HG02763 (cell line): ENCODE data around the gene ATIC.

Source experiments
- ATAC-seq: cut with Tn5 transposase; IDR thresholded peaks from one replicate; pipeline ENCODE4 v1.9.1; 2021; ENCODE audit warnings: mild to moderate bottlenecking, moderate library complexity; ENCODE audit not compliant: unreplicated experiment

ATIC gene

GRCh38 chr2:215314896-215315295, 3.0 kb downstream of the ATIC start:
- ATAC-seq = no peak

- no peak for ATAC-seq
Measured at GRCh38 chr2:215315301-215315700, 3.4 kb downstream of the ATIC start.

GRCh38 chr2:215316336-215316735, 4.5 kb downstream of the ATIC start:
- no peak for ATAC-seq

DNA sequence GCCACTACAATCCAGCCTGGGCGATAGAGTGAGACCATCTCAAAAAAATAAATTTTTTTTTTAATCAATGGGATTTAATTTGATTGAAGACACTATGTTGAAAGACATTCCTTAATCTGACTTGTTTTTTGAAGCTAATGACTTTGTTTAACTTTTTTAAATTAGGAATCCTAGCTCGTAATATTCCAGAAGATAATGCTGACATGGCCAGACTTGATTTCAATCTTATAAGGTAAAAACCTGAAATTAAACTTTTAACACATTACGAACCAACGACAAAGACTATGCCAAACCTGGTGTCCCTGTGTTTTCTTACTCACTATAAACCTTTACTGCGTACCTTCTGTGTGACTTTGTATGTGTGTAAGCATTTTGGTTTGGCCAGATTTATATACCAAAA, 7.6 kb downstream of the ATIC start:
- ATAC-seq = no peak

GRCh38 chr2:215320102-215320501, 8.2 kb downstream of the ATIC start:
- ATAC-seq = no peak

DNA sequence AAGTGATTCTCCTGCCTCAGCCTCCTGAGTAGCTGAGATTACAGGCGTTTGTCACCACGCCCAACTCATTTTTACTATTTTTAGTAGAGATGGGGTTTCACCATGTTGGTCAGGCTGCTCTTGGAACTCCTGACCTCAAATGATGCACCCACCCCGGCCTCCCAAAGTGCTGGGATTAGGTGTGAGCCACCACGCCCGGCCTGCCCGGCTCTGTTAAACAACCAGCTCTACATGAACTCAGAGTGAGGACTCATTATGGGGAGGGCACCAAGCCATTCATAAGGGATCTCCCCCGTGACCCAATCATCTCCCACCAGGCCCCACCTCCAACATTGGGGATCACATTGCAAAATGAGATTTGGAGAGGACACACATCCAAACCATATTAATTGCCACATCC, 8.8 kb downstream of the ATIC start:
- no peak for ATAC-seq

DNA sequence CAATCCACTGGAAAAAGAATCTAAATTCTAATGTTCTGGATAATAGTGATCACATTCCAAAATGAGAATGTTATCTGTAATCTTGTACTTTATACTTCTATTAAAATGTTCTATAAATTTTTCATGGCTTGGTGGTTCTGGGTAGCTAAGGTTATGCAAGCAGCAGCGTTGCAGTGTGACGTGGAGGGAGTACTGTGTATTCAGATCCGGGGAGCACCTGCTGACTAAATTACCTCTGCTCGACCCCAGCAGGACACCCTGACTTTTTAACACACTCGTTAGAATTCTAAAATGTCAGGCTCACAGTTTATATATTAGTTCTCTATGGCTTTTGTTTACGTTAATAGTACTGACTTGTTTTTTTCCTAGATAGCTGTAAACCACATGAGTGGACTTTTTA, 13.0 kb downstream of the ATIC start:
- ATAC-seq = no peak

DNA sequence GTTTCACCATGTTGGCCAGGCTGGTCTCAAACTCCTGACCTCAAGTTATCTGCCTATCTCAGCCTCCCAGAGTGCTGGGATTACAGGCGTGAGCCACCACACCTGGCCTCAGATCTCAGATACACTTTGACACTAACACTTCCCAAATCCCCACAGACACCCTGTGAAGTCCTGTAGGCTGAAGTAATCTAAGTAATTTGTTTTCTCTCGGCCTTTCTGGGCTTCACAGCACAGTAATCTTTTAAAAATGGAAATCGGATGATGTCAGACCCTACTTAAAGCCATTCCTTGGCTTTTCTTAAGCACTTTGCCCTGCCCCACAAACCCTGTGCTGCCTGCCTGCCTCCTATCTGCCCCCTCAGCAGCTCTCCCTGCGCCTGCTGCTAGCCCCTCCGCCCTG, 16.2 kb downstream of the ATIC start:
- ATAC-seq = no peak

- peak; percentile 63 for ATAC-seq
Measured at GRCh38 chr2:215332872-215333595, 21.2 kb downstream of the ATIC start.

DNA sequence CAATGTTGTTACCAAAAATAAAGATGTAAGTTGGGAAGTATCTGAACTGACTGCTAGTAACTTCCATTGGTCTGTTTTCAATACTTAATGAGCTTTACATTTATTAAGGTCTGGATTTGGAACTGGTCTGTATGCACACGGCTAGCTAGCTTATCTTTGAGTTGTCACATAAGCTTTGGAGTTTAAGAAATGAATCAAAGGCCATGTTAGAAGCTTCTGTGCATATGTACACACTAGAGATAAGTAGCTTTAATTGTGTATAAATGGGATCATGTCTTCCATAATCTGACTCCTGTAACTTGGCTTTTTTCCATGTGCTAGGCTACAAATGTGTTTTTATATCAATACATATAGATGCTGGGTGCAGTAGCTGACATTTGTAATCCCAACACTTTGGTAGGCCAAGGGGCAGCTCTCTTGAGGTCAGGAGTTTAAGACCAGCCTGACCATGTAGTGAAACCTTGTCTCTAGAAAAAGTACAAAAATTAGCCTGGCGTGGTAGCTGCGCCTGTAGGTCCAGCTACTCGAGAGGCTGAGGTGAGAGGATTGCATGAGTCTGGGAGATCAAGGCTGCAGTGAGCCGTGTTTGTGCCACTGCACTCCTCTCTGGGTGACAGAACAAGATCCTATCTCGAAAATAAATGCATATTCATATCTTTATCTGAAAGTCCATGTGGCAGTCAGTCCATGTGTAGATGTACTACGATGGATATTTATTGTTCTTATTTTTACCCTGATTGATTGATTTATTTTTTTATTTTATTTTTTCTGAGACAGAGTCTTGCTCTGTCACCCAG, 27.2 kb downstream of the ATIC start:
- no peak for ATAC-seq

DNA sequence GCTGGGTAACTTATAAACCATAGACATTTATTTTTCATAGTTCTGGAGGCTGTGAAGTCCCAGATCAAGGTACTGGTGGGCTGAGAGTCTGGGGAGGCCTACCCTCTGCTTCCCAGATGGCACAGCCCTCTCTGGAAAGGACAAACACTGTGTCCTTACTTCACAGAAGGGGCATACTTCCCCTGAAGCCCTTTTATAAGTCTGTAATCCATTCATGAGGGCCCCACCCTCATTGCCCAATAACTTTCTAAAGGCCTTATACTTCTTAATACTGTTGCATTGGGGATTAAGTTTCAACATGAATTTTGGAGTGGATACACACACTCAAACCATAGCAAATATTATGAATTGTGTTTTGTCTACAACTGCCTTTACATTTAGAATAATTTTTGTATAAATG, 36.0 kb downstream of the ATIC start:
- ATAC-seq = no peak

DNA sequence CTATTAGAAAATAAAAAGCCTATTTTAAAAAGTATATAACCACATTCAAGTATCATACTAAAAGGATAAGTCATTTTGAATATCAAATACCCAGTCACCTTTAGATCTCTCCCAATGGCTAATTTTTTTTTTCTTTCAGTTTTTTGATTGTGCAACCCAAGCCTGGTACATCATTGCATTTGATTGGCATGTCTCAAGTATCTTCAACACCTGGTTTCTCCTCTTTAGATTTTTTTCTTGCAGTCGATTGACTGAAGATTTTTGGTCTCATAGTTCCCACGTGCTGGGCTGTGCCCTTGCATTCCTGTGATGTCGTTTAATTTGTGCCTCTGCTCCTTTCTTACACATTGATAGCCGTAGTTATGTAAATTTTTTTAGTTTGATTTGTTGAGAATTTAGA, 40.7 kb downstream of the ATIC start:
- ATAC-seq = no peak

DNA sequence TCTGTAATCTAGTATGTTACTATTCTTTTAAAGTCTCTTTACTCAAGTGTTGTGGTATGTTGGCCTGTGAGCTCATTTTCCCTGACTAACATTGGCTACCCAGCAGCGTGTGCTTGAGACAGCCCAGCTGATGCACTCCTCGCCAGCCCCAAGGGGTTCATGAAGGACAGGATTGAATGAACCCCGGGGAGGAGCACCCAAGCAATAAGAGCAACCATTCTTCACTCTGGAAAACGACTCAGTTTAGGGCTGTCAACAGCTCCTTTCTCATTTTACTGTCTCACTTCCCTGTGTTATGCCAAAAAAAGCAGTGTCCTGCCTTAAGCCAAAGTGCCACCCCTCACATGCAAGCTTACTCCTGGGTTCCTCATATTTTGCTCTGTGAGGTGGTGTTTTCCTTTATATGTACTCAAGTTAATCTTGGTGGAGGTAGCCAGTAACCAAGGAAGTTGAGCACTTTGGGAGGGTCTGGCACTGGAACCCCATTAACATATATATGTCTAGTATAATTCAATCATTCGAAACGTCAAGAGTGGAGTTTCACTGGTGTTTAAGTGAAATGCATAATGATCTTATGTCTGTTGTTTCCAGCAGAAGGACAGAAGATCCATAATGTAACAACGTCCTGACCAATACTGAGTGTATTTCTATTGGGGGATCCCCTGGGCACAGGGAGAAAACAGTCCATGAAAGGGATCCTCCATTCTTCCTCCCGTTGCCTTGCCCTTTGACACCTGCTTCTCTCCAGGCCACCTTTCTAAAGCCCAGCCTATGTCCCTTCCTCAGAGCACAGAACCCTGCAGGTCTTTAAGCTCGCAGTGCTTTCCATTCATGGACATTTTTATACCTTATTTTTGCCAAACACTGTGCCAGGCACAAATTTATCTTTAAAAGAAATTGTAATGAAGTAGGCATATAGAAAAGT, 43.2 kb downstream of the ATIC start:
- no peak for ATAC-seq

GRCh38 chr2:215355801-215356200, 43.9 kb downstream of the ATIC start:
- ATAC-seq = no peak

GRCh38 chr2:215356334-215356947, 44.6 kb downstream of the ATIC start:
- no peak for ATAC-seq

DNA sequence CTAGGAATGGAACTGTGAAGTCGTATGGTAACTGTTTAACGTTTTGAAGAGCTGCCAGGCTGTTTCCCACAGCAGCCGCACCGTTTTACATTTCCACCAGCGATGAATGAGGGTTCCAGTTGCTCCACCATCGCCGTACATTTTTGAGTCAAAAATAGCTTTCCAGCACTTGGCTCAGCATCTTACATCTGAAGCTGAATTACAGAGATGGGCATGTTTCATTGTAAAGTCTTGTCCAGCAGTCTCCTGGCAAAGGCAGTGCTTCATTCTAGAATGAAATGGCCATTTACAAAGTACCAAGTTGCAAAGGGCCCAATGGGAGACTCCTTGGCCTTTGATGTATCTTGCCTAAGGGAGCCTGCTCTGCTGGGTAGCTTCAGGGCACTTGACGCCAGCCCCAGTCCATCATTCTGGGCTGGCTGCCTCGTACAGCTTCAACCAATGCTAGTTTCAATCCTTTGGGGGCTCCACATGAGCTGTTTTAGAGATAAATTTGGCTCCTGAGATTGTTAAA, 45.1 kb downstream of the ATIC start:
- no peak for ATAC-seq

DNA sequence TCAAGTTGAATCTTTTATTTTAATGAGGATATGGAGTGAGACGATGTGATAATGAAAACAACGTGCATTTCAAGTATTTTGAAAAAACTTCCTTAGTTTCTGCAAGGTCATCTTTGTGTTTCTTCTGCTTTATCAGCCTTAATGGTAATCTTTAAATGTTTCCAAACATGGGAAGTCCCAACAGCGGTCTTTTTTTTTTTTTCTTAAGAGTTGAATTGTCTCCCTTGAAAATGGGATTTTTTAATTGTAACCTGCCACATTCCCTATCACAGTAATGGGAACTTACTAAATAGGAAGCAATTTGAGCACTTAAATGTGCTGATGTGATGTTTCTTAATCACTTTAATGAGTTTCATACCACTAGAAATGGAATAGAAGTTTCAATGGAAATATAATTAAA, 45.8 kb downstream of the ATIC start:
- ATAC-seq = no peak

DNA sequence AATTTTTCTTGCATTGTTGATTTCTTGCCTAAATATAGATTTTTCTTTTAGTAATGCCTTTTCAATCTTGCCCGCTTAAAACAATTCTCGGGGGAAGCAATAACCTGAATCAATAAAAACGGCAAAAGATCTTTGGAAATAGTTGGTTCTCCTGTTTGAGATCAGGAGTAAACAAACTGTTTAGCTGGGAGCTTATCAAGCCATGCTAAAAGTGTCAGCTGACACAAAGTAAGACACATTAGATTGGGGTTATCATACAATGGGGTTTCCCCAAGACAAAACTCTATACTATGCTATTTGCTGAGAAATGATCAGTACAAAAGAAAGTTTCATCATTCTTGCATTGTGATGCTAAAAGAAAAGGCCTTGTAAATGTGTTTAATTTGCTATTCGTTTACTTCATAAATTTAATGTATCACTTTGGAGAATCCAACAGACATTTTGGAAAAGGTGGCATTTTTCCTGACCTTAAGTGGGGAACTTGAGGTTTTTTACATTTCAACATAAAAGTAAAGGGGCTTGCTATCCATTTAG, 46.5 kb downstream of the ATIC start:
- ATAC-seq = no peak

DNA sequence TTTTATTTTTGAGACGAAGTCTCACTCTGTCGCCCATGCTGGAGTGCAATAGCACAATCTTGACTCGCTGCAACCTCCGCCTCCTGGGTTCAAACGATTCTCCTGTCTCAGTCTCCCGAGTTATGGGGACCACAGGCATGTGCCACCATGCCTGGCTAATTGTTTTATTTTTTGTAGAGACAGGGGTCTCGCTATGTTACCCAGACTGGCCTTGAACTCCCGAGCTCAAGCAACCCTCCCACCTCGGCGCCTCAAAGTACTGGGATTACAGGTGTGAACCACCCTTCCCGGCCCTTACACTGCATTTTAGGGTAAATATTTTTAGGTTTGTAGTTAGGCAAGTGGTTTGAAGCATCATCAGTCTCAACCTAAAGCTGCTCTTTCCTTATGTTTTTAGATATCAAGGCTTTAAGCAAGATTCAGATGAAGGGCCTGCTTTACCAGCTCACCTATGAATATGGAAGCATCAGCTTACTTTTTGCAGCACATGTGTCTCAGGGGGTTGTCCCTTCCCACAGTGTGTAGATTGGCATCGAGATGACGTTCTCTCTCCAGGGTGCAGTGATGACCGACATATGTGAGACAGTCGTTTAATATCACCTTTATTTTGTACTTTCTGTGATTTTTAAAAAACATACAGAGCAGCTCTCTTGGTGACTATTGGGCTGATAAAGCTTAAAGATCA, 47.2 kb downstream of the ATIC start:
- no peak for ATAC-seq

GRCh38 chr2:215359576-215359922, 47.7 kb downstream of the ATIC start:
- no peak for ATAC-seq
